Stimulated activated CD4-positive, alpha-beta T cell treated with anti-CD3 and anti-CD28 coated beads, Interleukin-15, amount 100 ng/mL, for 1 hour (primary cell): ENCODE data around the gene SMCP.

ENCODE experiments used
- DNase-seq, 2 donors: peaks; one replicate each; pipeline ENCODE4 v3.0.0-alpha.2; 2020; ENCODE audit warnings: low read depth in 1 of 2, low spot score in 1 of 2

Gene SMCP

DNA sequence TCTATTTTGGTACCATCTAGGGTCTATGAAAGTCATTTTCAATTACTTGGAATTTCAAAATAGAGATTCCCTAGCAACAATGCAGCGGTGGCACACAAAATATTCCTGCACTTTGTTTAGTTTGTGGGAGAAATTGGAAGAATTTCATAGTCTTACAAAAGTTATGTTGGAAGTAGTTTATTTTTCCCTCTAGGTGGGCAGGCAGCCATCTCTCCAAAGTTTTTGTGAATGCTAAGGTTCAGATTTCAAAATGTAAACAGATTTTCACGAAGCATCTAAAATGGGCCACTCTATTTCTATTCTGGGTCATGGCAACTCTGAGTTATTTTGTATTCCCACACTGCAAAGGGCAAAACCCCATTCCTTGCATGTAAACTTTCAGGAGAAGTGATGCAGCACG is 8.0 kb downstream of the SMCP start:
- DNase-seq: no peak

DNA sequence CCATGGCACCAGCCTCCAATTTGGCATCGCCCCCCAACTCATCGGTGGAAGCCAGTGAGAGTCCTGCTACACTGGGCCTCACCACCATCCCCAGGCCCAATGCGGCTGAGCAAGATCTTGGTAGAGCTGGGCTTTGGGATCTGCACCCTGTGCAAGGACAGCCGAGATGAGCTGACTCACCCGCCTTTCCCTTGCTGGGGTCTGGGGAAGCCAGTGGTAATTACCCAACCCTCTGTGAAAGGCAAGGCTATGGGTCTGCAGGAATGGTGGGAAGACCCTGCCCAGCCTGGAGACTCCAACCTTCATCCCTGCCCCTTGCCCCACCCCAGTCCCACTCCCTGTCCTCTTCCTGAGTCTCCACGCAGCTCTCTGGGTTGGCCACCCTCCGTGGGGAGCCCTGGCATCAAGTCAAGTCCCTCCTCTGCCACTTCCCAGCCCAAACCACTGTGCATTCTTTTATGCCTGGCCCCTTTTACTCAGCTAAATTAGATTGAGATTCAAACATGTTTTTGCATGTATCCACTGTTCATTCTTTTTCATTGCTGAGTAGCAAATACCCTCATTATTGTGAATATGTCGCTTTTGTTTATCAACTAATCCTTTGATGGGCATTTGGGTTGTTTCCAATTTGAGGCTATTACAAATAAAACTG is 8.8 kb downstream of the SMCP start:
- no peak for DNase-seq

DNA sequence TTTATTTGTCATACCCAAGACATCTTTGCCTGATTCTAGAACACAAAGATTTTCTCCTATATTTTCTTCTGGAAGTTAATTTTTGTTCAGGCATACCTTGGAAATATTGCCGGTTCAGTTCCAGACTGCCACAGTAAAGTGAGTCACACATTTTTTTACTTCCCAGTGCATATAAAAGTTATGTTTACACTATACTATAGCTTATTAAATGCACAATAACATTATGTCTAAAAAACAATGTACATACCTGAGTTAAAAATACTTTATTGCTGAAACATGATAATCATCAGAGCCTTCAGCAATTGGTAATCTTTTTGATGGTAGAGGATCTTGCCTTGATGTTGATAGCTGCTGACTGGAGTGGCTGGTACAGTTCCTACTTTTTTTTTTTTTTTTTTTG is 10.0 kb downstream of the SMCP start:
- DNase-seq: no peak

DNA sequence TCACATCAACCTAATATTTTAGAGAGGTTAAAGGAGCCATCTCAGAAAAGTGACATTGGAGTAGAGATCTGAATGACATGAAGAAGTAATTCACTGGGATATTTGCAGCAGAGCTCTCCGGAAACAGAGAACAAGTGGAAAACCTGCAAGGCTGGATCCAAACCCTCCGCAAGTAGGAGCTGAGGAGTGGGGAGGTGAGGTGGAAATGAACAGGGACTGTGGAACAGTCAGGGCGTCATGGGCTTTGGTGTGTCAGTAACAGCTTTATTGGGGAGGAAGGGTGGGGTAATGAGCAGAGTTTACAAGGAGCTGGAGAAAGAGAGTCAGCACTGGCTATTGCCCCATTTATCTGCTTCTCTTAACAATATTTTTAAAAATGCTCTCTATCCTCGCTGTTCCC is 20.9 kb downstream of the SMCP start:
- DNase-seq: no peak

GRCh38 chr1:152899883-152900282 is 21.8 kb downstream of the SMCP start:
- DNase-seq: no peak

DNA sequence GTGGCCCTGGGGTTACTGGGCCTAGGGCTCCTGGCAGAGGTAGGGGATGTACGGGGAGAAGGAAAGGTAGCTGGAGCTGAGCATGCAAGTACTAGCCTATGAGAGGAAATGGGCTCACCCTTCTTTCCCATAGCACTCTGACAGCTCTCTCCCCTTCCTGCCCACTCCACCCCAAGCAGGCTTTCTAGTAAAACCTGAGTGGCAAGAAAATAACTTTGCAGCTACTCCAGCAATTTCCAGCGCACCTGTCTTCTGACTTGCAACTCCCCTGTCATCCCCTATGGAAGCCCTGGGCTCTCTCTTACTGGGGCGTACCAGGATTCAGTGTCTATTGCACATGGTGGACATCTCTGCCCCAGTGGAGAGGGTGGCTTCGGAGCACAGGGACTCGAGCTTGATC is 23.5 kb downstream of the SMCP start:
- DNase-seq: no peak

GRCh38 chr1:152902636-152903035 is 24.5 kb downstream of the SMCP start:
- no peak for DNase-seq

DNA sequence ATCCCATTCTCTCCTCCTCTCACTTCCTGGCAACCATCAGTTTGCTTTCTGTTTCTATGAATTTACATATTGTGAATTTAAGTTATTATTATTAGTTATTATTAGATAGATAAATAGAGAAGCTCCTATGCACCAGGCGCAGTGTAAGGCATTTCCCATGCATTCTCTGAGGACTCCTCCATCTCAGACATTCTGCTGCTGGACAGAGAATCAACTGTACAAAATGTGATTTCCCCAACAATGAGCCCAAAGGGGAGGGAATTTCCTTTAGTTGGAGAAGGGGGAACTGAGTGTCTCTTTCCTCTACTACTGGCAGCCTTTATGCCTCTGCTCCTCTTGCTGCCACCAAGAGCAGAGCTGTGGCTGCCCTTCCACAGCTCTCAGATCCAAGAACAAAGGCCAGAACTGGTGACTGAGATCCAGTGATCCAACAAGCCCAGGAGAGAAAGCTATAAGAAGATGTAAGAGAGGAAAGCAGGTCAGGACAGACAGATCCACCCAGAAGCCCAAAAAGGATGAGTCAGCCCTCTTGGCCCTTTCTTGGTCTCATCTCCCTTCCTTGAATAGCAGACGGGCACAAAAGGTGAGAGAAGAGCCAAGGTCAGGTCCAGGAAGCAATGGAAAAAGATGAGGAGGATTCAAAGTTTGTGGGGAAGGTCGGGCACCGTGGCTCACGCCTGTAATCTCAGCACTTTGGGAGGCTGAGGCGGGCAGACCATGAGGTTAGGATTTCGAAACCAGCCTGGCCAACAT is 26.7 kb downstream of the SMCP start:
- DNase-seq: no peak

DNA sequence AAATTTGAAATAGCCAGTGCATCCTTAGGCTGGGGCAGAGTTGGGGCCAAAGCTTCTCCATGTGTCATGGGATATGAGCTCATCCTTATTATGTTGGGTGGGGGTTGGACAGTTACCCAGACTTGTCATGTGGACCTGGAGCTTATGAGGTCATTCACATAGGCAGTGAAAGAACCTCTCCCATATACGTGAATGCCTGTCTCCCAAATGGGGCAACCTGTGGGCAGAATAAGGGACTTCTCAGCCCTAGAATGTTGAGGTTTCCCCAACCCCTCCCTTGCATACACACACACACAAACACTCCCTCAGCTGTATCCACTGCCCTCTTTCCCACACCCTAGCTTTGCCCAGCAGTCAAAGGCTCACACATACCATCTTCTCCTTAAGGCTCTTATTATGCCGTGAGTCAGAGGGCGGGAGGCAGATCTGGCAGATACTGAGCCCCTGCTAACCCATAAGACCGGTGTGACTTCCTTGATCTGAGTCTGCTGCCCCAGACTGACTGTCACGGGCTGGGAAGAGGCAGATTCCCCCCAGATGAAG is 28.0 kb downstream of the SMCP start:
- no peak for DNase-seq

- no peak for DNase-seq
Observed at GRCh38 chr1:152907686-152908601, 29.8 kb downstream of the SMCP start, which contains the start of gene IVL. Gene IVL (plus strand): TSS chr1:152908546. CDS start chr1:152909798, 1,252 bp downstream.

DNA sequence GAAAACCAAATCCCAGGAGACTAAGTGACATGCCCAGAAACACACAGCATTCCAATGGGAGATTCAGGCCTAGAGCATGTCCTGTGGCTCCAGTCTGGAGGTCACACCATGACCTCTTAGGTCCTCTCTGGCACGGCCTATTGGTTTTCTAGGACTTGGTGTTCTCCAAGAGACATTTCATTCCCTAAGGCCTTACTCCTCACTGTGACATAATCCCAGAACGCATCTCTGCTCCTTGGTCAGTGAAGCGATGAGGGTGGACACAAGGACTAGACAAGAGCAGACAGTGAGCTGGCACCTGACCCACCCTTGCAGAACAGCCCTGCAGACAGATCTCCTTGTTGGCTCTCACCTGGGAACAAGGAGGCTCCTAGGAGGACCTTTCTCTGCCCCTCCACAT is 31.1 kb downstream of the SMCP start:
- no peak for DNase-seq

GRCh38 chr1:152912471-152912870 is 34.3 kb downstream of the SMCP start:
- no peak for DNase-seq

GRCh38 chr1:152912900-152913299 is 34.8 kb downstream of the SMCP start:
- DNase-seq: no peak

GRCh38 chr1:152917794-152918193 is 39.7 kb downstream of the SMCP start:
- no peak for DNase-seq

DNA sequence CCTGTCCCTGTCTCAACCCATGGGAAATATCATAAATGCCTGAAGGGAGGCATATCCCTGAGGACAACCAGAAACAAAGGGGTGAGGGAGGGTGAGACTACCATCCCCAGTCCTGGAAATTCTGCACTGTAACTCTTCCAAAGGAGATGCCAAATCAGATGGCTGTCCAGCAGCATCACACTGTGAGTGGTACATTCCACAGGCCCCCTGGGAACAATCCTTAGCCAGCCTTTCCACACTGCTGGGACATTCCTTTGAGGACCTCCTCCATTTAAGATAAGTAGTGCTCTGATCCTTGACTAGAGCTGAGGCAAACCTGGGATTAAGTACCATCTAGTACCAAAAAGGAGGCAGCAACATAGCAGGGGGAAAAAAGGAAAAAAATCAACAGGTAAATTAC is 40.9 kb downstream of the SMCP start:
- DNase-seq: no peak

- DNase-seq: no peak
Observed at GRCh38 chr1:152924191-152924590, 46.1 kb downstream of the SMCP start.

GRCh38 chr1:152926091-152926490 is 48.0 kb downstream of the SMCP start:
- no peak for DNase-seq

DNA sequence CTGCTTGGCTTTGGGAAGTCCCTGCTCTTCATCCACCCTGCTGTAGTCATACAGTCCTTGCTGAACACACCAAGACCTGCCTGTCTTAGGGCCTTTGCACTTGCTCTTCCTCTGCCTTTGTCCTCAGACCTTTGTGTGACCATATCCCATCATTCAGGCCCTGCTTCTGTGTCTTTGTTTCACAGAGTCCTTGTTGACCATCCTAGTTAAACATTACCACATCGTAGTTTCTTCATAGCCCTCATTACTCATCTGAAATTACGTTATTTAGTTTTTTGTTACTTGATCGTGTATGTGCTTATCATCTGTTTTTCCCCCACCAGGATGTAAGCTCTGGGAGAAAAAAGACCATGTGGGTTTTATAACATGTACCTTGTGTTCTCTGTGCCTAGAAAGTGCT is 50.5 kb downstream of the SMCP start:
- DNase-seq: no peak

DNA sequence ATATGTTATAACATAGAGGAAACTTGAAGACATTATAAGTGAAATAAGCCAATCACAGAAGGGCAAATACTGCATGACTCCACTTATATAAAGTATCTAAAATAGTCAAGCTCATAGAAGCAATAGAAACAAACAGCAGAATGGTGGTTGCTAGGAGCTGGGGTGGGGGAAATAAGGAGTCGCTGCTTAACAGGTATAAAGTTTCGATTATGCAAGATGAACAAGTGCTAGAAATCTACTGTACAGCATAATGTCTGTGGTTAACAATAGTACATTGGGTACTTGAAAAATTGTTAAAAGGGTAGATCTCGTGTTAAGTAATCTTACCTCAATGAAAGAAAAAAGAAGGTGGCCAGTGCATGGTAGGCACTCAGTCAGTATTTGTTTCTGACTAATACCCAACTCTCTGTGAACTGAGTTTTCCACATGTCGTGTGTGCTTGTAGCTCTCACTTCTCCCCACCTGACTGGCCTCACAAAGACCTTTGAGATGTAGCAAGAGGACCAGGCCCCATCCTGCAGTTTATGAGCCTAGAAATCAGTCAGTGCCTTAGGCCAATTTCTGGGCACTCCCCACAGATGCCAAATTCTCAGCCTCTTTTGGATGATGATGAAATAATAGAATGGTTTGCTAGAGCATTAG is 54.2 kb downstream of the SMCP start:
- no peak for DNase-seq

GRCh38 chr1:152933196-152933595 is 55.1 kb downstream of the SMCP start:
- no peak for DNase-seq
